ENCODE data around the gene NEDD8.
A peak's percentile ranks its signal among the peaks of the same experiment; 100 is the strongest.

The NEDD8 gene
- 26.5 to 28.4 reads per million in 2 experiments for total RNA-seq

DNA sequence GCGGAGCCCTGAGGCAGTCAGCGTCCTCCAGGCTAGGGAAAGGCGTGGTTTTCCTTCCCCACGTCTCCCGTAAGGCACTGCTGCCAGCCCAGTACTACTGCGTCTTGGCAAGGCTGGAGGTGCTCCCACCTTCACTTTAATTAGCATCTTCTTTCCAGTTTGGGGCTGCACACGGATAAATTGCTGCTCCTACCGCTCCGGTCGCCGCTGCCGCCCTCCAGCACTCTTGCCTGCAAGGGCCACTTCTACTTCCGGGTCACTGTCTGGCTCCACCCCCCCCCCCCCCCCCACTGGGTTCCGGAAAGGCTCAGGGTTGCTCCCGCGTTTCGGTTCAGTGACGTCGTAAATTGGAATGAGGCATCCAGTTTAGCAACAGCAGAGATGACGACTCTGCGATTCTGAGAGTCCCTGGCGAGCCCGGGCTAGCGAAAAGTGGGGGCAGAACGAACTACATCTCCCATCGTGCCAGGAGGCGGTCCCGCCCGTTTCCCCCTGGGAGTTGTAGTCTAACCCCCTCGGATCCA is at the start of gene NEDD8:
Gene NEDD8 (minus strand): TSS at position 247 of the 524 bp plus-strand sequence. CDS start 100 bp downstream, at position 147.
- peak; percentile 79 for DNase-seq (ENCODE audit: low read depth)

DNA sequence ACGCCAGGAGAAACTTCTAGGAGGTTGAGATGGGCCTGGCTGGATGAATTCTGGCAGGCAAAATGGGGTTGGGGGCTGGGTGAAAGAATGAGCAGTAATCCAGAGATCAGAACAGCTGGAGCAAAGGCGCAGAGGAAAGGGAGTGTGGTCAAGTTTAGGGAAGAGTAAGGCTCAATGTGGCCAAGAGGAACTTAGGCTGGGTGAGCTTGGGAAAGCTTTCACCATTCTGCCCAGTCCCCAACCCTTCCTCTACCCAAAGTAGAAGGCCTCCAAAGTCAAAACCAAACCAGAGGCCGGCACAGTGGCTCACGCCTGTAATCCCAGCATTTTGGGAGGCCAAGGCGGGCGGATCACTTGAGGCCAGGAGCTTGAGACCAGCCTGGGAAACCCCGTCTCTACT is 49.5 kb upstream of the NEDD8 start:
- no peak for DNase-seq (ENCODE audit: low read depth)

DNA sequence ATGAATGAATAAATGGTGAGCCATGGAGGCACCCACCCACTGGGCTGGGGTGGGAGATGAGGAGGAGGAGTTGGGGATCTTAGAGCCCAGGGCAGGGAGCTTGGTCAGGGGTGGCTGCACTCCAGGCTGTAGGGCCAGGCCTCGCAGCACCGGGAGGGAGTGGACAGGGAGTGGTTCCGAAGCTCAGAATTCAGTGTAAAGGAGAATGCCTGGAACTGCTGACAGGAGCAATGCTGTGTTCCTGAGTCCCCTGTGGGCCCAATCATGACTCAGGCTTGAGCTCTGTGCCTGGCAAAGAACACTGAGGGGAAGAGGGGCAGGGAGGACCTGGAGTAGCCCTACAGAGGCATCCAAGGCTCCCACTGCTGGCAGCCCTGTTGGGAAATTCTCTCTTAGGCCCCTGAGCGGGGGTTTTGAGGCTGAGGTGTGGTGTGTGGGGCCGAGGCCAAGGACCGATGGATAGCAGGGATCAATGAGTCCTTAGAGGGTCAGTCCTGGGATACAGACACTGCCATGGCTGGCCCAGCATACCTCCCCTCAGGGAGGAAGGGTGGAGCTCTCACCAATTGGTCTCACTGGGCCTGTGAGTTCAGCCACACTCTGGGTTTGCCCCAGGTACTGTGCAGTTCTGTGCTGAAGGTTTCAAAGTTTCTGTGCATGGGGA is 48.8 kb upstream of the NEDD8 start:
- no peak for DNase-seq (ENCODE audit: low read depth)

DNA sequence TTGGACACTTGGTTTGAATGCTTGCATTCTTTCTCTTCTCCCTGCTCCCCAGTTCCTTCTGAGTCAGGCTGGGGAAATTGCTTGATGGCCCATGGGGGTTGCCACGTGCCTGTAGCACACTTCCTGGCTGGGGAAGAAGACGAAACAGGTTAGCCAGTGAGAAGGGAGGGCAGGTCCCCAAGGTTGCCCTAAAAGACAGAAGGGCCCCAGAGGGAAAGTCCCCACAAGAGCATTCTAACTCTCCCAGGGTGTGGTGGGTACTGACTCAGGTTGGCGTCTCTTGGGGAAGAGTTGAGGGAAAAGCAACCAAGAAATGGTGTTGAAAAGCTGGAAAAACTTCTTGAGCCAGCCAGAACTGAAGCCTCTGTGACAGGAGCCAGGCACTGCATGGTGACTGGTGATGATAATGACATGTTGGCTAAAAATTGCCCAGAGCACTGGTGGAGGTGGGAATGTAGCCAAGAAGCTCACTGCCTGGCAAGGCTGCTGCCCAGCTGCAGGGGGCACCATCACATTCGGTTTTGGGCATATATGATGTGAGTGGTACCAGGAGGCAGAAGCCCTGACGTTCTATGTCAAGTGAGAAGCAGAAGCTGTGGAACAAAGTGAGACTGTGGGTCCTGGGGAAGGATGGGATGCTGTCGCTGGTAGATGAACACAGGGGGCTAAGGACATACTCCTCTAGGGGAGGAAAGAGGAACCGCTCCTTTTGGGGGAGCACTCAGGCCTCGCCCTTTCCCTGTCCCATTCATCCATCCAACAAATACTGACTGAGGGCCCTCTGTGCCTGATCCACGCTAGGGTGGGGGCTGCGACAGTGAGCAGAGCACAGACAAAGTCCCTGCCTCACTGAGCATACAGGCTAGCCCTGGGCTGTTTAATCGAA is 47.4 kb upstream of the NEDD8 start:
- DNase-seq (ENCODE audit: low read depth) = no peak

DNA sequence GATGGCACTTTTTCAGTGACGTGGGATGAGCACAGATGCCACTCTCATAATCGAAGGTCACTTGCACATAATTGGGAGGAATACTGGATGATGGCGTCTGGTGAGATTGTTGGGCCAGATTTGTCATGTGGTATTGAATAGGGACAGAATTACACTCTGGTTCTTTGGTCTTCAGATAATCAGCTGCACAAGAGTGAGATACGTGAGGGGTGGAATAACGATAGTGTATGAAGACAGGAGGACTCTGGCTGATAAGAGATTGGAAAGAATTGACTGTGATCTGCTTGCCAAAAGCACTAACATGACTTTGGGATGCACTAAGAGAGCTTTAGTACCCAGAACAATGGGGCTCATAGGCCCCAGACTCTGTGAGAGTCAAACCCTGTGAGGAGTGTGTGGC is 46.3 kb upstream of the NEDD8 start:
- no peak for DNase-seq (ENCODE audit: low read depth)

DNA sequence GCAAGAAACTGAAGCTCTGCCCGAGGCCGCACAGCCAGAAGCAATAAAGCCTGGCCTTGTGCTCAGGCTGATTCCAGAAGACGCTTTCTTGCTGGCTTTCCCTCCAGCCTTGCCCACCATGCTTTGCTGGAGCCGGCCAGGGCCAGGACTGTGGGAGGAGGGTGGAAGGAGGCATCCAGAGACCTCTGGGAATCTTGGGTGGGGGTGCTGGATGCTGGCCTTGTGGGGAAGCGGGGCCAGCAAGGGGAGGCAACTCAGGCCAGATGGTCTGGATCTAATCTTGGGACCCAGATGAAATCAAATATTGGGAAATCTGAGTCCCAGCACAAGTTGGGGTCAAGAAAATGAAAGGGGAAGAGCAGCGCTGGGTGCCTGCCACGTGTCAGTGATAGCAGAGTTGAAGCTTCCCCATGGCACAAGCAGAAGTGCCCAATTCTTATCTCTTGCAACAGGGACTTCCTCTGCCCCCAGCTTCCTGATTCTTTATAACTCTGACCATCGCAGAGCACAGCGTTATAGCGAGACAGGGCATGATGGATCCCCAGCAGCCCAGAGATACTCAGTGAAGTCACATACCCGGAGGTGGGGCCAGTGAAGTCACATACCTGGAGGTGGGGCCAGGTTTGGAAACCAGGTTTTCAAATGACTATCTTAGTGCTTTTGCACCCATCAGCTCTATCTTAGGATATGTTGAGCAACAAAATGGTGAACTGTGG is 45.6 kb upstream of the NEDD8 start:
- no peak for DNase-seq (ENCODE audit: low read depth)

DNA sequence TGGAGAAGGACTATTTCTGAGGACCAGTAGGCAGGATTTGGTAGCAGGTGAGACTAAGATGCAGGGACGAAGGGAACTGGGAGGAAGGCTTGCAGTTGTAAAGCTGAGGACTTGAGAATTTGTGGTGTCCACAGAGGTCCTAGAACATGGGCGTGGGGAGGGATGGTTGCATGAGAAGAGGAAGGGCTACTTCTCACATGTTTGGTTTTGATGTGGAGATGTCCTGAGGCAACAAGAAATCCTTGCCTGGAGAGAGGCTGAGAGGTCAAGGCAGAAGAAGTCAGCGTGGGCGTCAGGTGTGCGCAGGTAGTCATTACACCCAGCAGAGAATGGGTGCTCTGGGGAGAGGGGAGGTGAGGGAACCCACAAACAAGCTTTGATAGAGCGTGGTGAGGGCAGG is 44.9 kb upstream of the NEDD8 start:
- DNase-seq (ENCODE audit: low read depth) = no peak

DNA sequence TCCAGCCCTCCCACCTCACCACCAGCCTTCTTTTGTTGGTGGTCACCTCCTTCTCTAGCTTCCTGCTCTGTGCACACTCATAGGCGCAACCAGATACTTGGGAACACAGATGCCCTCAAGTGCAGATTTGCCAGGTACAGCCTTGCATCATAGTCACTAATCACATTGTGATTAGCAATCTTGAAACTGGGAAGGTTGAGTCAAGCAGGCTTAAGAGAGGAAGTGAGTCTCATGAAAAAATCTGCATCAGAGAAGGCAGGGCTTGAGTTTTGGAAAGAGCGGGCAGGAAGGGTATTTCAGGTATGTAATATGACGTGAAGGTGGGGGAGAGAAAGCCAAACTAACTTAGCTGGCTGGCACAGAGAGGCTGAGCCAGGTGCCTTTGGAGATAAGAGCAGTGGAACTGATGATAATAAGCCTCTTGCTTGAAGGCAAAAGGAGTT is 42.0 kb upstream of the NEDD8 start:
- peak; percentile 37 for DNase-seq (ENCODE audit: low read depth)

DNA sequence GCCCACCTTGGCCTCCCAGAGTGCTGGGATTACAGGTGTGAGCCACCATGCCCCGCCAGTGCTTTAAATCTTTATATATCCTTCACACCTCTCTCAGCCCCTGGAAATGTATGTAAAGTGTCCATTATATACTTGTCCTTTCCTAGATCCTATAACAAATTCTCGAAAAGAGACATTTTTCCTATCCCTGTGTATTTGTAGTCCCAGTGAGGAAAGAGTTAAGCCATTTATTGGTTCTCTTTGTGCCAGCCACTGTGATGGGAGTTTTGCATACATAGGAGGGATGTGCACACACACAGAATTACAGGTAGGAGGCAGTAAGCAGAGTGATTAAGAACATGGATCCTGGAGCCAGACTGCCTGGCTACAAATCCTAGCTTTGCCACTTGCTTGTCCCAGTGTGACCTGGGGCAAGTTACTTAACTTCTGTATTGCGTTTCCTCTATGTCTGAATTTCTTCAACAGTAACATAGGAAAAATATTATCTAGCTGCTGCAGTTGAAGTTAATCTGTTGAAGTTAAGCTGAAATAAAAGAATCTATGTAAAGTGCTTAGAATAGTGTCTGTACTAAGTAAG is 41.3 kb upstream of the NEDD8 start:
- no peak for DNase-seq (ENCODE audit: low read depth)

DNA sequence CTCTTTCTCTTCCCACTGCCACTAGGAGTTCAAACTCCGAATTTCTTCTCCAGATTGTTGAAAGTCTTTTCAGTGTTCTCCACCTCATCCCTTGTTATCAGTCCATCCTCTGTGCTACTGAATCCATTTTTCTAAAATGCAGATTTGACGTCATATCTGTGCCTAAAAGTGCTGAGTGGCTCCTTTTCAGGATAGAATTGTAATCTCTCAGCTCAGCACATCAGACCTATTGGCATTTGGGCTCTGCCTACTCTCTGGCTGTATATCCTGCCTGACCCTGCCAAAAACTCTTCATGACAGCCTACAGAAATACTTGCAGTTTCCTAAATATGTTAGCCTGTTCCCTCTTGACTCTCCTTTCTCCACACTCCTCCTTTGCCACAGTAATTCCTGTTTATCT is 40.3 kb upstream of the NEDD8 start:
- no peak for DNase-seq (ENCODE audit: low read depth)

DNA sequence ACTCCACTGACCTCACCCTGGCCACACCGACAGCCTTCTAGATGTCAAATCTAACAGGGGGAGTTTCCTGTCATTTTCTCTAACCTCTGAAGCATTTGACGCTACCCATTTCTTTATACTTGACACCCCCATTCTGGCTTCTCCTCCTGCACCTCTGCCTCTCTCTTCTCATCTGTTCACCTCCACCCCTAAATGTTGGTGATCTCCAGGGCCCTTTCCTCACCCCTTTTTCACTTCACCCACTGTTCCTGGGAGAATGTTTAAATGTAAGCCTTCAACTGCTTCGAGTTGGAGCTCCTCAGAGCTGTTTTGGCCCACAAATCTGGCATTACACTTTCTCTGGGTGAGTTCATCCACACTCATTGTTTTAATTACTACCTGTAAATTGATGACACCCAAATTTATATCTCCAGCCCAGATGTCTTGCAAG is 39.7 kb upstream of the NEDD8 start:
- DNase-seq (ENCODE audit: low read depth) = no peak

DNA sequence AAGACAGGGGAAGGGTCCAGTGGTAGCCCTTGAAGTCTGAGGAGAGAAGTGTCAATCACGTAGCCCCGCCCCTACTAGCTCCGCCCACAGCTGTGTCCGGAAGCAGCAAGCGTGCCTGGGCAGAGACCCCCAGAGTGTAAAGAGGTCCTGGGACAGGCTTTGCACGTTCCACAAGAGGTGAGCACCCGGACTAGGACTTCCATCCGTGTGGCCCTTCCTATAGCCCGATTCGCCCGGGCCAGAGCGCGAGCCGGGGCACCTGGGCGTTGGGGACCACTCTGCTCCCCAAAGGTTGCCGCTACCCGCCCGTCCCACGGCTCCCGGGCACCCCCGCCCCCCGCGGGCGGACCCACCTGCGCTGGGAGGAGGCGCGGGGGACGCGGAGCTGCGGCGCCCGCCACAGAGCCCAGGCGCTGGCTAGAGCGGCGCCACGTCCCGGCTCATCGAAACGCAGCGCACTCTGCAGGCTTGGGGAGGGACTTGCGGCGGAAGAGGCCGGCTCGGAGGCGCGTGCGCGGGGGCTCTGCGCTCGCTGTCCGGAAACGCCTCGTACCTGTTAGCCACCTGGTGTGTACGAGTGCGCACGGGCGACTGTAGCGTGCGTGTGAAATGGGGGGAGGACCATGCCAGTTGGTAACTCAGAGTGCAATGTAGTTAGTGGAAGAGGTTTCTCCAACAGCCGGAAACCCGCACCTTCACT is 39.1 kb upstream of the NEDD8 start, which contains the start of gene RABGGTA:
Gene RABGGTA (minus strand): TSS at position 464 of the 700 bp plus-strand sequence. CDS start 482 bp downstream, outside the sequence.
- peak; percentile 90 for DNase-seq (ENCODE audit: low read depth)

DNA sequence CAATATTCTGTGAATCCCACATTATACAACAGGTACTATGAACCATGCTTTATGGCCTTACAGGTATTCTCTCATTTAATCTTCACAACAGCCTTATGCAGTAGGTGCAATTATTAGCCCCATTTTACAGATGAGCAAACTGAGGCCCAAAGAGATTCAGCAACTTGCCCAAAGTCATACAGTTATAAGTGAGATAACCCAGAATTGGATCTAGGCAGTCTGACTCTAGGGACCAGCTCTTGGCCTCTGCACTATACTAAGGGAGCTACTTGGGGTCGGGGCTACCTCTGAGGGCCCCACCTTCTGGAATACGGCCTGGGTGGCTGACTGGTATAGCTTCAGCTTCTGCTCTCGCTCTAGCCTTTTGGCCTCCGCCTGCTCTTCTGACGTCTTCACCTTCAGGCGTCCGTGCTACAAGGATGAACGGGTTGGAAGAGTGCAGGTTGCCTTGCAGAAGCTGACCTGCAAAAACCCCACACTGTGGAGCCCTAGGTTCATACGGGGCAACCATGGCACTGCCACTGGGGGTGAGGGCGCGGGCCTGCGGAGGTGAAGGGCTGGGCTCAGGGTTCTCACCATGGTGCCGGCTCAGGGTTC is 38.5 kb upstream of the NEDD8 start:
- DNase-seq (ENCODE audit: low read depth) = no peak

DNA sequence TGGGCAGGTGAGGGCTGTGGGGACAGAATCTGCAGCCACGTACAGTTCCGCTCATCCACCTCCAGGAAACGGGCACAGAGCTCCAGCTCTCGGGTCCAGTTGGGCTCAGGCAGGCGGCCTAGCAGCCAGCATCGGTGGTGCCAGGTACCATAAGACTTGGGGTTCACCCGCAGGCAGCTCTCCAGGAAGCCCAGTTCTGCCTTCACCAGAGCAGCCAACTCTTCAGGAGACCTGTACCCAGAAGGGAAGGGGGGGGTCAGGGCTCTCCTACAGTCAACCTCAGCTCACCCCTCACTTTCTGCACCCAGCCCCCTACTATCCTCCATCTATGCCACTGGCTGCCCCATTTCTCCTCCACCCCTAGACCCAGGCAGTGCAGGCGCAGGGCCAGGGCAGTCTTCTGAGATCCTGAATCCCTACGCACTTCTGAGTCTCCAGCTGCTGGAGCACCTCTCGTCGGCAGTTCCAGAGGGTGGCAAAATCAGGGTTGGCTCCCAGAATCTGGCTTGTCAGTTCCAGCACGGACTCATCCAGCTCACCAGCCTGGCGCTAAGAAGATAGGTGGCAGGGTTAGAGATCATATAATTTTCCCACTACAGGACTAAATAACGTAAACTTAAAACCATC is 37.9 kb upstream of the NEDD8 start:
- no peak for DNase-seq (ENCODE audit: low read depth)

DNA sequence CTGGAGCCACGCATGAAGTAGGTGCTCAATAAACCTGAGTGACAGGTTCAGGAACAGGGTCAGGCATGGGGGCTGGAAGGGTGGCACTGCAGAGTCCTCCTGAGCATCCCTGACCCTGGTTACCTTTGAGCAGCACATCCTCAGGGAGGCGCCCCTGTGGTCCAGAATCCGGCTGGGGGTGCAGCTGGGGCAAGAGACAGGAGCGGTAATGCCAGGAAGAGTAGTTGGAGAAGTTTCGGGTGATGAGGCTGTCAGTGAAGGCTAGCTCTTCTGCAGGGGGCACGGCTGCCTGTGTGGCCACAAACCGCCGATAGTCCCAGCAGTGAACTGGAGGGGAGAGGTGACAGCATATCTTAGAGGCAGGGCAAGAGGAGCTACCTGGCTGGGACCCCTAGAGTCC is 37.2 kb upstream of the NEDD8 start:
- DNase-seq (ENCODE audit: low read depth) = no peak

DNA sequence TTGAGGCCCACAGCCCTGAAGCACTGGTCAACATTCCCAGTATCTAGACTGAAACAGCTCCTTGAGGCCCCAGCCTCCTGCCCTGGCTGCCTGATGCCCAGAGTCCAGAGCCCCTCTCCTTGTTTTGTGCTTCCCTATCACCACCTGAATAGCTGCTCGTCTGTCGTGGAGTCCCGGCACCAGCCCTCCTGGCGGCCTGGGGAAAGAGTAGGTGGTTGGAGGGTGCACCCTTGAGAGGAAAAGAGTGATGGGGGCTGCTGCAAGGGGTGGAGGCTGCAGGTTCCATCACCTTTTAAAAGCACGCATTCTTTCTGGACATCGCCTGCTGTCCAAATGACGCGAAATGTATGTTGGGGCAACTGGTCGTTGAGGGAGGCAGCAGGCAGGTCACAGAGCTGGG is 36.1 kb upstream of the NEDD8 start:
- no peak for DNase-seq (ENCODE audit: low read depth)

DNA sequence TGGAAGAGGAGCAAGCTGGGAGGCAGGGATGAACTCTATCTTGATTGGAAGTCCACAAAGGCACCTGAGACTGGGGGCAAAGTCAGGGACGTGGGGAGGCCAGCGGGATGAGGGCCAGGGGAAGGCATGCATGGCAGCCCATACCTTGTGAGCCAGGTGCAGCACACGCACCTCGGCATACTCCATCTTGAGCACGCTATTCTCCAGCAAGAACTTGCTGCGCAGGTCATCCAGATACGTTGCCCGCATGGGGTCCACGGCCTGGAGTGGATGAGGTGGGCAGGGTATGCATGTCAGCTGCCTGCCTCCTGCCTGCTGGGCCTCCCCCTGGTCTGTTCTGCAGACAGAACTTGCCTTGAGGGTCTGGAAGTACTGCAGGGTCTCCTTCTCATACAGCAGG is 35.3 kb upstream of the NEDD8 start:
- no peak for DNase-seq (ENCODE audit: low read depth)

DNA sequence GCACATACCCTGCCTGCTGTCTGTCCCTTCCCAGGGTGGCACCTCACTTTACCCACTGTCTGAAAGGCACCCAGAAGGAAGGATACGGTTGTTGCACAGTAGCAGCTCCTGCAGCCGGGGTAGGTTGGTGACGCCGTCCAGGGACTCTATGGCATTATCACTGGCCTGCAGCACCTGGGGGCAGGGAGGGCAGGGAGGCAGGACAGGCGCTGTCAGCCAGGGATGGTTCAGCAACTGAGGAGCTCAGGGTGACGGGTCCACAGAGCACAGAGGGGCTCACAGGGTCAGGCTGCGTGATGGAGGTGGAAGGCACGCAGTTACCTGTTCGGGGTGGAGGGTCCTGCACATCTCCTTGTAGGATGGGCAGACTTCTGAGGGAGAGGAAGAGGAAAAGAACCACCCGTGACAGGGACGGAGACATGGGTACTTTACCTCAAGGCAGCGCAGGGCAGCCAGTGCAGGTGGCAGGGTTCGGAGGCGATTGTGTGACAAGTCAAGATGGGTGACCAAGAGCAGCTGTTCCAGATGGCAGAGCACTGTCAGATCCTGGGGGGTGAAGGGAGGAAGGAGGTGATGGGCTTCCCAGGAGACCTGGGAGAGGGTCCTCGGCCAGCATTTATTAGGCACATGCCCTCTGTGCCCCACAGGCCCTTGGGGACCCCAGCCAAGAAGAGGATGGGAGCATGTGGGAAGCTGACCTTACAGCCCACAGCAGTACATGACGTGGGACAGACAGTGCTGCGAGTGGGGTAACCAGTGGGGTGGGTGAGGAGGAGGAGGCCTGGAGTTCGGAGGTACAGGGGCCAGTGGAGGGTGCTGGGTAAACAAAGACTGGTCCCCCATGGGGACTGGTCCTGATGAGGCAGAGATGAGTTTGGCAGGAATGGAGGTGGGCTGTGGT is 34.4 kb upstream of the NEDD8 start:
- no peak for DNase-seq (ENCODE audit: low read depth)

DNA sequence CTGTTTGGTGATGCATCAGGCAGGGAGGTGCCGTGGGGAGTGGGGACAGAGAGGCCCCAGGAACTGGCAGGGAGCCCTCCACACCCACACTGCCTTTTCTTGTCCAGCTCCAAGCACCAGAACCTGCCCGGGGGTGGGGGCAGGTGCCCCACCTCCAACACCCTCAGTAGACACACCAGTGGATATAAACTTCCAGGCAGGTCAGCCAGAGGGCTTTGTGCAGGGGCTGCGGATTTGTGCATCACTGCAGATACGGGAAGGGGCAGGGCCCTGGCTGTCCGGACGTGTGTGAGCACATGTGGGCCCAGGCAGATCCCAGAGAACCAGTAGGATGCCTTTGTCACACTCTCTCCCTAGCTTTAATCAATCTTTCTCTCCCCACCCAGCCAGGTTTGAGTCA is 32.1 kb upstream of the NEDD8 start:
- no peak for DNase-seq (ENCODE audit: low read depth)

All from T follicular helper cell (primary cell).